NOMO-1 treated with DMSO at 0.1 percent for 48 hours (cell line): ENCODE measurements around the gene CCDC9B.

Experiments used
- DNase-seq: peaks from one replicate; lab custom pipeline; 2025; ENCODE audit not compliant: unreplicated experiment; lab: John Stamatoyannopoulos, UW

CCDC9B gene

DNA sequence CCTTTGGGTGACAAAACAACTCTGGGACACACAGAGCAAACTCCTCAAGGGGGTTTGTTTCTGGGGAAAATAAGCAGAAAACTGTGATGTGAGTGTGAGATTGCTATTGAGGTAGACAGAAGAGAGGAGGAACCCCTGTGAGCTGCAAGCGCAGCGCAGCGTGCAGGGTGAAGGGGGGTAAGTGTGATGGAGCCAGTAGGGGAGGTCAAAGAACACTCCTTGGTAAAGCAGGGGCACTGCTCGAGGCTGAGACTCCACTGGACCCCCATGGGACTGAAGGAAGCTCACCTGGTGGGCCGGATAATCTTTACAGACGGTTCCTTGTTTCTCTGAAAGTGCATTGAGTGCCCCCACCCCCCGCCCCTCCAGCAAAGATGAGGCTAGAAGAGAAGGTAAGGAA lies 9.7 kb downstream of the CCDC9B start:
- no peak for DNase-seq

DNA sequence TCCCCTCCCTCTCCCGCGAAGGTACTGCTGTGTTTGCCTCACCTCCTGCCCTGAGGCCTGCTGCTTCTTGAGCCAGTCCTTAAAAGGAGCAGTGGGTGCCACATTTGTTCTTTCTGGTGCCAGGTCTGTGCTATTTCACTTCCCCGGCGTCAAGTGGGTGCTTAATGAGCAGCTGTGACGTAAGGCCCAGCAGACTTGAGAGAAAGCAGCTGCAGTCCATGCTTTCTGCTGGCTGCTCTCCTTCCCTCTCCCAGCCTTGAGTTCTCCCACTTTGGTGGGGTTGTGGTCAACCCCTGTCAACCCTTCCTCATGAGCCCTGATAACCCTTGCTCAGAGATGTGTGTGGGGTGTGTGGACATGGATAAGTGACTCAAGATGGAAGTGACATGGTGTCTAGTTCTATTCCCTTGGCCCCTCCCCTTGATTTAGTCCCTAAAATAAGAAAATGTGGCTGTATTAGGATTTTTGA lies 10.3 kb downstream of the CCDC9B start:
- DNase-seq, result no peak

DNA sequence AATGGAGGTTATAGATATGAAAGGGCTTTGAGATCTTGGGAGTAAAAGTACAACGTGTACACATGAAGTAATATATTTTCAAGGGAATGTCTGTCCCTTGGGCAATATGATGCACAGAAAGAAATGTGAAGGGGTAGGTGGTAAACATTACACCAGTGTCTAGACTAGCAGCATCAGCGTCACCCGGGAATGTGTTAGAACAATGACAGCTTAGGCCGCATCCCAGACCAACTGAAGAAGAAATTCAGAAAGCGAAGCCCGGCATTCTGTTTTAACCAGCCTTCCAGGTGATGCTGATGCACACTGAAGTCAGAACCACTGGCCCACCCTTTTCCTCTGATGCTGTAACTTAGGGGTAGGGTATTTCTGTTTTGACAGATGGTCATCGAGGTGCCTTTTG lies 10.9 kb downstream of the CCDC9B start:
- DNase-seq, result no peak

DNA sequence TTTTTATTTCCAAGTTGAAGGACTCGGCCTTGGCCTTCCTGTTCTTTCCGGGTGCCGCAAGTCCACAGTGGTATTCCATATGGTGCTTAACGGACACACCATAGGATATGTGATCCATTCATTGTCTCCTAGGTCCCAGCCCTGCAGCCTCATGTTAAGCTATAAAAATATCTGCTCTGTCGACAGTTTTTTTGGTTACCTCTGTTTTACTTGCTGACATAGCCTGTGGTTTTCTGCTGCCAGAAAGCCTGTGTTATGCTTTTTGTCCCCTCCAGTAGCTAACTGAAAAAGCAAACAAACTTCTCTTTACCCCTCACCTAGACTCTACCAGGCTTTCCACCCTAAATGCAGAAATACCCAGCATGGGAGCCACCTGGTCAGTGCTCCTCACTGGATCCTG lies 12.0 kb downstream of the CCDC9B start:
- DNase-seq, result no peak

DNA sequence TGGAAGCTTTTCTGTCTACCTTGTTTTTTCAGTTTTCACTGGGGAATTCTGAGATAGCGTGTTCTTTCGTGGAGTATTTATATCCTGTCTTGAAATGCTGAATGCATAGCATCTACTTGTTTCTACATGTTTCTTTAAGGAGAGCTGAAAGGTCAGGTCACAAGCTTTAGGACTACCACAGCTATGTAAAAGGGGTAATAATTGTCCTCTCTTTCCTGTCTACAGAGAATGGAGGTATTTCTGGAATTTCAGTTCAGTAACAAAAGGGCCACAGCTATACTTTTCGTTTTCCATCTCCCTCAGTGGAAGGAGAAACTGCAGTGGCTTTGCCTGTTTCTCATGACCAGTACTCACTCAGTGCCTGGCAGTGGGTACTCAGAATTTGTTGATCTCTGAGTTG lies 12.6 kb downstream of the CCDC9B start:
- DNase-seq, result no peak

DNA sequence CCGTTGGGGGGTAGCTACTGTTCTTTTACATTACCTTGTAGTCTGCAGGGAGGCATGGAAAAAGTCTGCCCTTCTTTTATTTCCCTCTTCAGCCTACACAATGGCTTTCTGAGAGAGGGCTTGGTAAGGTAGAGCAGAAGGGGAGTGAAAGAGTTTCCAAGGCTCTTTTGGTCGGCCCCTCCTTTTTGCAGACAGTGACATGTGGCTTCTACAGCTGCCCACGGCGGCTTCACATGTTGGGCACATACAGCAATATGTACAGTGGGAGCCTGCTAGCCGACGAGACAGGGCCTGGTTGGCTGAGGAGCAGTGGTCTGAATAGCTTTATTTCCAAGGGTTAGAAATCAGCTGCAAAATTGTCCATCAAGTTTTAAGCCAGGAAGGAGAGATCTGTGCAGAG lies 13.3 kb downstream of the CCDC9B start:
- DNase-seq, result no peak

DNA sequence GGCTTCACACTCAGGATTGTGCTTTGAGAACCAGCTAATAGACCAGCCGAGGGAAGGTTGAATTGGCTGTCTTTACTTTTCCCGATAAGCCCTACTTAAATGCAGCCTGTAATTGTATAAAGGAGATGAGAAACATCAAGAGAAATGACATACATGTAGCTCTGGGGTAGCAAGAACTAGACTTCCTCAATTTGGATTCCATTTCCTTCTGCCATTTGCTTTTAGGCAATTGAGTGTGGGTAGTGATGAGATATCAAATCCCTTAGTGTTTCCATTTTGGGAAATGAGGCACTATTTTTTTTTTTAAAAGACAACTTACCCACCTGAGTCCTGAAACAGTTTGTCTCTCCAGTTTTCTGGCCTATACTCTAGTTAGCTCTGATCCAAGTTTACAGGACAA lies 15.0 kb downstream of the CCDC9B start:
- DNase-seq, result peak; percentile 32

DNA sequence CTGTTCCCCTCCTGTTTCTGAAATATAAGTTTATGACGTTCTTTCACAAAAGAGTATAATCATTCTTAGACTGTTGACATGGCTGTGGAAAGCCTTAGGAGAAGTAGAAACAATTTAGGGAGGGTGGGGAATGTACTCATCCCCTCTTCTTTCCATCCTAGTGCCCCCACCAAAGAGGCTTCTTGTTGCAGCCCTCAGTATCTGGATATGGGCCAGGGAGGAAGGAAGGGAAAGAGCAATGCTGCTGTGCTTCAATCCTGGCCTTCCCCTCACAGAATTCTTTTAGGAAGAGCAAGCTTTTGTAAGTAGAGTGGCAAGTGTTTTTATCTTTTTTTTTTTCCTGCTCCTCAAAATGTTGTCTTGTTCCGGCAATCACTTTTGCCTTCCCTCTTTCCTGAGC lies 15.6 kb downstream of the CCDC9B start:
- no peak for DNase-seq

- DNase-seq, result no peak
Measured at GRCh38 chr15:40323953-40324937, 16.5 kb downstream of the CCDC9B start.

DNA sequence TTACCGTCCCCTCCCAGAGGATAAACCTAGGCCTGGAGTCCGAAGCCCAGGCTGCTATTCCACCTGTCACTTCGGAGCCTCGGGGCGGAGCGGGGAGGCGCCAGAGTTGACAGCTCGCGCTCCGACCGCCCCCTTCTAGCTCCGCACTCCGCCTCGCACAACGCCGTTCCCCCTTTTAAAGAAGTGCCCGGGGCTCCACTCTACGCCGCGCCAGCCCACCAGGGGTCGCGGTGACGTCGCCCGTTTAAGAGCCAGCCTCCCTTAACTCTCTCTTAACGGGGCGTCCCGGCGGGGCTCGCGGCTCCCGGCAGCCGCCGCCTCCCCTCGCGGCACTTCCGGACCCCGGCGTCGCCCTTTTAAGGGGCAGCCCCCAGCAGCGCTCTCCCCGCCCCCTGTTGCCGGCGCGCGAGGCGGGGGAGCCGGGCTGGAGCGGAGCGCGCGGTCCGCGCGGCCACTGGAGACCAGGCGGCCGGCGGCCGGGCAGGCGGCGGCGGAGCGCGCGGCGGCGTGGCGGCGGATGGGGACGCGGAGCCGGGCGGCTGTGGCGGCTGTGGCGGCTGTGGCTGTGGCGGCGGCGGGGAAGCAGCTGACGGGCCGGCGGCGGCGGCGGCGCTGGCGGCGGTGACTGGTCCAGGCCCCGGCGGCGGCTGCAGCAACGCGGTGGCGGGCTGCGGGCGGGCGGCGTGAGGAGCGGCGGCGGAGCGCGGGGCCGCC lies 17.3 kb downstream of the CCDC9B start, which contains the start of gene INAFM2:
Gene INAFM2, plus strand, starts transcription at position 454 of the 714 bp plus-strand sequence. CDS start 364 bp downstream, outside the sequence.
- DNase-seq, result peak; percentile 98

GRCh38 chr15:40322531-40323238 lies 18.1 kb downstream of the CCDC9B start:
- no peak for DNase-seq

DNA sequence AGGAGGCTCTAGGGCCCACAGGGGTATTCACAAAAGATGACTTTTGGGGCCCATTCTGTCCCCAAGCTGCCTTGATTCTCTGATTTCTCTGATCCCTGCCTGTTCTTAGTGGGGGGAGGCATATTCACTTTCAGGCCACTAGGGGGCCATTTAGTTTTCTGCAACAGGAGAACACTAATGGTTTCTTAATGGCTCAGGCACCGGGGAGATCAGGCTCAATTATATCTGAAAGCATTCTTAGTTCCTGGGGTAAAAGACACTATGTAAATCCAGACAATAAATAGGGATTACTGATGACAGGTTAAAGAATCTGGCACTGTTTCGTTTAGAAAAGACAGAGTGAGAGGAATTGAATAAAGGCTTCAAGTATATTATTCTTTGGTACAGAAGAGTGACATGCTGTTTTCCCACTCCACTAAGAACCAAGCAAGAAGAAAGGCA lies 19.8 kb downstream of the CCDC9B start:
- peak; percentile 74 for DNase-seq

GRCh38 chr15:40320409-40320808 lies 20.3 kb downstream of the CCDC9B start:
- no peak for DNase-seq

- DNase-seq, result no peak
Measured at GRCh38 chr15:40317580-40317979, 23.2 kb downstream of the CCDC9B start.

DNA sequence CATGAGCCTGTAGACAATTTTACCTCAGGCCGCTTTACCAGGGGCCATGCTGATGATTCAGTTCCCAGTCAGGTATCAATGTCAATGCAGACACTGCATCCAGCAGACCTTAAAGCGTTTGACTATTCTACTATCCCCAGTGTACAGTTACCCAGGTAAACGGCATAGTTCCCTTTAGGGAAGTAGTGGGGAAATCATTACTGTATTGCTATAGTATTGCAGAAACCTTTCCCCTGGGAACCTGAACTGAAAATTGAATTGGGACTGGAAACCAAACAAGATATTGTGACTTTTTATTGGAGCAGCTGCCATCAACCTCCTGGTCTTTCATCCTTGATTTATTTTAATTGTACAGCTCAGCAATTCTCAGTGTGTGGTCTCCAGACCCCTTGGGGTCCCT lies 23.8 kb downstream of the CCDC9B start:
- no peak for DNase-seq

GRCh38 chr15:40314723-40315276 lies 25.9 kb downstream of the CCDC9B start:
- no peak for DNase-seq

GRCh38 chr15:40313531-40314398 lies 27.0 kb downstream of the CCDC9B start:
- DNase-seq, result peak; percentile 70

GRCh38 chr15:40312370-40313158 lies 28.2 kb downstream of the CCDC9B start:
- DNase-seq, result no peak

- no peak for DNase-seq
Measured at GRCh38 chr15:40310993-40311392, 29.7 kb downstream of the CCDC9B start.
